ENCODE results near the gene PBX1.

DNA sequence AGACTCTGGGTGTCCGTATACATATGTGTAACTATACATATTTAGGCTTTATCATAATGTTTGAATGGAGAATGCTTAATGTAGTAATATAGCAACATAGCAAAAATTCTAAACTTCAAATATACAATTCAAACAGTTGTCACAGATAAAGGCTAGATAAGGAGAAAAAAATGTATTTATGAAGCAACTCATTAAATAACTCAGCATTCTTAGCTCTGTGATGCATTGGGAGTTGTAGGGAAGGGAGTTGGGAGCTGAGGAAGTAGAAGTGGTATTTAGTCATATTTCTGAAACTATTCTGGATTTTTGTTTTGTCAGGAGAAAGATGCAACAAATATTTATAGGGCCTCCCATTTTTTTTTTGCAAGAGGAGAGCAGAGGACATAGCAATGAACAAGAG, 197.8 kb downstream of the PBX1 start:
- TF ChIP-seq CTCF (optimal IDR thresholded peaks at IDR 0.05 in 1 of 3, IDR thresholded peaks at IDR 0.05 in 1 of 3, conservative IDR thresholded peaks at IDR 0.05 in 1 of 3; ENCODE audit: extremely low read depth in 1 of 3, insufficient read depth in 2 of 3, low read length in 3 of 3) (no peak), EZH2 (IDR thresholded peaks at IDR 0.05; ENCODE audit: low read length) (no peak)
